Heart left ventricle (tissue), 16 donors: ENCODE results near the gene TBX18. TPM values are rescaled to one million over a fixed set of nuclear protein-coding genes. Genes with fewer than 3 reads are reported as not detected.

ENCODE experiments used
- ATAC-seq, 4 donors: fragments of 200-7000 bp; cut with Tn5 transposase; one replicate each; pipeline ENCODE4 v1.9.1; 2020 to 2022; ENCODE audit warnings: moderate library complexity in 4 of 4, mild to moderate bottlenecking in 3 of 4, moderate number of reproducible peaks in 1 of 4
- DNase-seq, 5 donors: peaks; one replicate each; pipeline ENCODE4 v3.0.0-alpha.2; 2020
- H3K27ac ChIP-seq, 12 donors: fragments of 200-600 bp; sonication (generic) in 4 of 12; one replicate each; pipeline versions ENCODE4 v1.5.0 to v1.8.0; 2016 to 2022; ENCODE audit warnings: mild to moderate bottlenecking in 2 of 12
- H3K27me3 ChIP-seq, 9 donors: fragments of 200-600 bp; sonication (generic) in 2 of 9; one replicate each; pipeline versions ENCODE4 v1.5.1 to v1.8.0; 2016 to 2022; ENCODE audit warnings: mild to moderate bottlenecking in 3 of 9
- H3K36me3 ChIP-seq, 9 donors: fragments of 200-600 bp; sonication (generic) in 2 of 9; one replicate each; pipeline versions ENCODE4 v1.5.0 to v1.8.0; 2018 to 2022; ENCODE audit warnings: mild to moderate bottlenecking in 2 of 9
- H3K4me1 ChIP-seq, 12 donors: fragments of 200-600 bp; sonication (generic) in 4 of 12; one replicate each; pipeline versions ENCODE4 v1.5.0 to v1.8.0; 2016 to 2022; ENCODE audit warnings: mild to moderate bottlenecking in 3 of 12
- H3K4me3 ChIP-seq, 12 donors: fragments of 200-600 bp; sonication (generic) in 4 of 12; one replicate each; pipeline versions ENCODE4 v1.5.0 to v1.8.0; 2017 to 2022; ENCODE audit warnings: mild to moderate bottlenecking in 9 of 12, moderate library complexity in 4 of 12
- H3K9me3 ChIP-seq, 12 donors: fragments of 200-600 bp; sonication (generic) in 4 of 12; one replicate each; pipeline versions ENCODE4 v1.5.0 to v1.8.0; 2016 to 2022; ENCODE audit warnings: mild to moderate bottlenecking in 1 of 12
- CTCF ChIP-seq, 12 donors: fragments of 200-600 bp; sonication (generic) in 4 of 12; IDR thresholded peaks; one replicate each; pipeline versions ENCODE4 v1.5.0 to v1.8.0; 2018 to 2022; ENCODE audit warnings: antibody characterized with exemption in 12 of 12, mild to moderate bottlenecking in 5 of 12
- POLR2A ChIP-seq, 2 donors: fragments of 450-650 bp; IDR thresholded peaks; one replicate each; pipeline ENCODE4 v1.6.1; 2017; ENCODE audit warnings: antibody characterized with exemption in 2 of 2, mild to moderate bottlenecking in 2 of 2, moderate library complexity in 2 of 2
- WGBS, 4 donors: extraction: QIAGEN DNeasy Blood & Tissue Kit in 2 of 4; methylation state at CpG; one replicate each; pipeline versions ENCODE4 v1.1.5 to v1.1.7; 2013 to 2018; 5-methylcytosine and 5-hydroxymethylcytosine counted together
- intact Hi-C, 10 donors: fragments of 100-400 bp; cut with DNase I; formaldehyde crosslinking; loops; one replicate each; pipeline versions ENCODE4 v1.11.1 to v1.14.2; 2022
- polyA plus RNA-seq, 2 donors: library from polyadenylated mRNA; stranded (reverse); fragments of 200-250 nt; gene quantifications; one replicate each; pipeline ENCODE4 v1.2.3, GENCODE V29; 2013
- total RNA-seq, 9 donors: library from RNA; depleted of rRNA in 2 of 9; stranded (reverse); fragments of >200 nt in 2 of 9; fragmentation: NEBNext Ultra II Directional in 3 of 9; extraction: Animal tissue kit (Norgen Biotek cat#: 25700) in 3 of 9; gene quantifications; one replicate each; pipeline versions ENCODE4 v1.1.0 to v1.2.4, GENCODE V29; 2016 to 2023
- donor health status: ischemic (EF 13 %, LVEDD 7.1; RV severe dilation, severe dysfunction).
- donor health status: healthy with polysubstance abuse.
- donor health status: DM: no; HTN: yes; CAD: no.
- donor health status: DM: no; HTN: no; CAD: no.
- donor health status: ischemic (EF 25% LVEDD 6.9; RV normal size, moderate dysfunction).
- donor health status: ischemic (EF 25% LVEDD 5.7; RV mildly dilated, moderate dysfunction).
- donor health status: healthy.
- donor health status: DM: yes; HTN: yes; CAD: no.
- donor health status: ischemic (EF 35%, LVEDD 5.7; RV mildly dilated, moderate dysfunction).
- donor health status: nonischemic (EF 11% LVEDD 7.7; RV severe dilation, severe dysfunction).
- donor health status: DM: yes; HTN: yes; CAD: no.
- donor health status: PGD.
- donor health status: ischemic (EF 29% LVEDD 5.4; RV normal size, mild dysfunction).
- donor health status: nonischemic (EF 23%, LVEDD 6.1; RV moderate dilation, normal function).

The TBX18 gene
- total and polyA plus RNA-seq, 11 donors = 1.3 to 14.9 (median 2.3) TPM

- DNase-seq (no peak), ATAC-seq (no peak)
- no peak overlapping the region for H3K27ac ChIP-seq
- no peak overlapping the region for H3K4me3 ChIP-seq
- H3K36me3 ChIP-seq = no peaks in the 10 kb centered on the region
- 56 to 80% (median 70%) methylated on average over 1 of the region's 1 CpG for WGBS, 4 donors
- H3K9me3 ChIP-seq = no peaks in the 10 kb centered on the region
- intact Hi-C loops = loop anchor here in 3 of 10 donors (10.0 kb wide), 3 partner anchors 227 to 353 kb away; no protein-coding TSS in a partner anchor
- peaks cover 21 to 64% (median 35%) of the 10 kb centered on the region in 9 donors for H3K27me3 ChIP-seq
- no peak for TF ChIP-seq CTCF (IDR thresholded peaks at IDR 0.05)
- no peak for TF ChIP-seq POLR2A (IDR thresholded peaks at IDR 0.05)
- peaks cover 0 to 19% (median 2%) of the 10 kb centered on the region in 12 donors for H3K4me1 ChIP-seq
These were observed 13.5 kb upstream of the TBX18 start for GRCh38 chr6:84777888-84778287.

- intact Hi-C loops = loop anchor here in 3 of 10 donors (10.0 kb wide), 3 partner anchors 228 to 352 kb away; no protein-coding TSS in a partner anchor
- no peak overlapping the region for H3K4me3 ChIP-seq
- no peak for DNase-seq
These were observed 12.0 kb upstream of the TBX18 start for GRCh38 chr6:84776392-84776791.

GRCh38 chr6:84775751-84776150 lies 11.4 kb upstream of the TBX18 start:
- no peaks in the 10 kb centered on the region for H3K9me3 ChIP-seq
- H3K27ac ChIP-seq = no peak overlapping the region
- H3K4me3 ChIP-seq = no peak overlapping the region
- H3K36me3 ChIP-seq = no peaks in the 10 kb centered on the region
- peaks cover 21 to 85% (median 51%) of the 10 kb centered on the region in 9 donors for H3K27me3 ChIP-seq
- TF ChIP-seq CTCF (IDR thresholded peaks at IDR 0.05) = no peak
- no peak for TF ChIP-seq POLR2A (IDR thresholded peaks at IDR 0.05)
- ATAC-seq (no peak), DNase-seq (no peak)
- 70 to 72% (median 71%) methylated on average over 3 of the region's 3 CpGs for WGBS, 4 donors
- peaks cover 0 to 19% (median 2%) of the 10 kb centered on the region in 12 donors for H3K4me1 ChIP-seq
- intact Hi-C loops = loop anchor here in 3 of 10 donors (10.0 kb wide), 3 partner anchors 229 to 351 kb away; no protein-coding TSS in a partner anchor

More at GRCh38 chr6:84776392-84776791, 12.0 kb upstream of the TBX18 start:
- H3K9me3 ChIP-seq = no peaks in the 10 kb centered on the region
- no peak for ATAC-seq
- H3K27ac ChIP-seq = no peak overlapping the region
- H3K36me3 ChIP-seq = no peaks in the 10 kb centered on the region
- 46 to 62% (median 59%) methylated on average over 3 of the region's 3 CpGs for WGBS, 4 donors
- no peak for TF ChIP-seq CTCF (IDR thresholded peaks at IDR 0.05)
- TF ChIP-seq POLR2A (IDR thresholded peaks at IDR 0.05) = no peak
- peaks cover 0 to 19% (median 2%) of the 10 kb centered on the region in 12 donors for H3K4me1 ChIP-seq
- H3K27me3 ChIP-seq = peaks cover 21 to 79% (median 50%) of the 10 kb centered on the region in 9 donors

GRCh38 chr6:84774985-84775284 lies 10.5 kb upstream of the TBX18 start:
- Histone ChIP-seq H3K4me1 (peaks cover 0 to 19% (median 2%) of the 10 kb centered on the region in 12 donors), H3K4me3 (peak overlapping the region; percentile 23 to 65 (median 52)), H3K27me3 (peaks cover 21 to 94% (median 56%) of the 10 kb centered on the region in 9 donors), H3K36me3 (no peaks in the 10 kb centered on the region), H3K9me3 (no peaks in the 10 kb centered on the region), H3K27ac (peak overlapping the region in 4 of 12 donors; percentile 66 to 80 (median 76))
- intact Hi-C loops = loop anchor here in 4 of 10 donors (5.0 to 10.0 kb wide), 4 partner anchors 230 to 353 kb away; no protein-coding TSS in a partner anchor
- no peak for ATAC-seq
- no peak for TF ChIP-seq POLR2A (IDR thresholded peaks at IDR 0.05)
- no peak for TF ChIP-seq CTCF (IDR thresholded peaks at IDR 0.05)
- WGBS, 4 donors = 8 to 25% (median 15%) methylated on average over 12 to 14 of the region's 14 CpGs
- DNase-seq = no peak
